ENCODE data around the gene BBC3.
A peak's percentile ranks its signal among the peaks of the same experiment; 100 is the strongest.

DNA sequence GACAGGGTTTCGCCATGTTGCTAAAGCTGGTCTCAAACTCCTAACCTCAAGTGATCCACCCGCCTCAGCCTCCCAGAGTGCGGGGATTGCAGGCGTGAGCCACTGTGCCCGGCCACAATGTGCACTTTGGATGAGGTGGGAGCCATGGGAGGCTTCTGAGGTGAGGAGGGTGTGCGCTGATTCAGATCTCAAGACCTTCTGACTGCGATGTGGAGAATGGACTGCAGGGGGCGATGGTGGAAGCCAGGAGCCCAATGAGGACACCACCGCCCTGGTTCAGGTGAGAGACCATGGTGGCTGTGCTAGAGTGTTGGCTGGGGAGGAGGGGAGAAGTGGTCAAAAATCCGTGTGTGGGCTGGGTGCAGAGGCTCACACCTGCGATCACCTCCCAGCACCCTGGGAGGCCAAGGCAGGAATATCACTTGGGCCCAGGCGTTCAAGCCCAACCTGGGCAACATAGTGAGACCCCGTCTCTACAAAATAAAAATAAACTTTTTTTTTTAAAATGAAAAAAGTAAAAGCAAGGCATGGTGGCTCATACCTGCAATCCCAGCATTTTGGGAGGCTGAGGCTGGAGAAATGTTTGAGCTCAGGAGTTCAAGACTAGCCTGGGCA is 49.3 kb upstream of the BBC3 start:
- TF ChIP-seq, protein P1, sequence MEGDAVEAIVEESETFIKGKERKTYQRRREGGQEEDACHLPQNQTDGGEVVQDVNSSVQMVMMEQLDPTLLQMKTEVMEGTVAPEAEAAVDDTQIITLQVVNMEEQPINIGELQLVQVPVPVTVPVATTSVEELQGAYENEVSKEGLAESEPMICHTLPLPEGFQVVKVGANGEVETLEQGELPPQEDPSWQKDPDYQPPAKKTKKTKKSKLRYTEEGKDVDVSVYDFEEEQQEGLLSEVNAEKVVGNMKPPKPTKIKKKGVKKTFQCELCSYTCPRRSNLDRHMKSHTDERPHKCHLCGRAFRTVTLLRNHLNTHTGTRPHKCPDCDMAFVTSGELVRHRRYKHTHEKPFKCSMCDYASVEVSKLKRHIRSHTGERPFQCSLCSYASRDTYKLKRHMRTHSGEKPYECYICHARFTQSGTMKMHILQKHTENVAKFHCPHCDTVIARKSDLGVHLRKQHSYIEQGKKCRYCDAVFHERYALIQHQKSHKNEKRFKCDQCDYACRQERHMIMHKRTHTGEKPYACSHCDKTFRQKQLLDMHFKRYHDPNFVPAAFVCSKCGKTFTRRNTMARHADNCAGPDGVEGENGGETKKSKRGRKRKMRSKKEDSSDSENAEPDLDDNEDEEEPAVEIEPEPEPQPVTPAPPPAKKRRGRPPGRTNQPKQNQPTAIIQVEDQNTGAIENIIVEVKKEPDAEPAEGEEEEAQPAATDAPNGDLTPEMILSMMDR (IDR thresholded peaks at IDR 0.05; ENCODE audit: insufficient read depth, low read length, poor library complexity, severe bottlenecking) = peak; percentile 21
- no peak for TF ChIP-seq EZH2phosphoT487 (conservative IDR thresholded peaks at IDR 0.05; ENCODE audit: low read length)

Data from SU-DHL-6 (cell line).